BJ (cell line): Measurements from ENCODE around the gene TMEM239. TPM values are rescaled to one million over a fixed set of nuclear protein-coding genes. Genes with fewer than 3 reads are reported as not detected.

Source experiments
- CTCF ChIA-PET: fragments of 350-600 bp; formaldehyde crosslinking; extraction: SDS; loops from one replicate; lab custom pipeline; 2021; ENCODE audit warnings: antibody characterized with exemption, inconsistent platforms; lab: Yijun Ruan, JAX
- POLR2A ChIA-PET: fragments of 300-600 bp; sonication (Branson Sonifier 250); formaldehyde crosslinking; extraction: SDS; loops from one replicate; lab custom pipeline; 2021; ENCODE audit warnings: antibody characterized with exemption; lab: Charles Lee
- DNase-seq: peaks from one replicate; pipeline ENCODE4 v3.0.0-alpha.2; 2011; ENCODE audit warnings: low read depth
- H3K27me3 ChIP-seq: 2 replicates; pipeline ENCODE4 v1.6.0; 2011; ENCODE audit warnings: low read length; ENCODE audit not compliant: control insufficient read depth, insufficient read depth
- H3K36me3 ChIP-seq: 2 replicates; pipeline ENCODE4 v1.5.1; 2011; ENCODE audit warnings: low read length; ENCODE audit not compliant: control insufficient read depth, insufficient read depth
- H3K4me3 ChIP-seq: 2 replicates; pipeline ENCODE4 v1.5.1; 2011; ENCODE audit warnings: low read depth, mild to moderate bottlenecking, control low read depth, low read length
- CTCF ChIP-seq: IDR thresholded peaks from 2 replicates; pipeline ENCODE4 v1.5.1; 2011; ENCODE audit warnings: low read depth, mild to moderate bottlenecking, control low read depth, inconsistent platforms, low read length, moderate library complexity; ENCODE audit not compliant: insufficient read depth
- polyA plus RNA-seq: library from polyadenylated mRNA; depleted of rRNA; stranded (reverse); fragments of >200 nt; gene quantifications from 2 replicates; pipeline ENCODE4 v1.2.3, GENCODE V29; 2011

Gene TMEM239
- polyA plus RNA-seq, 1 experiment: not detected

GRCh38 chr20:2799688-2800520 is 16.3 kb upstream of the TMEM239 start:
- TF ChIP-seq CTCF: no peak
- no peak for DNase-seq
- ChIA-PET CTCF (interaction anchor here (0.7 kb wide), 1 partner anchor 190 kb away, joined by 3 read pairs; no protein-coding TSS in a partner anchor), POLR2A (no interaction called here)
- peak overlapping the region; percentile 39 for H3K4me3 ChIP-seq
- peaks cover 30% of the 10 kb centered on the region for H3K27me3 ChIP-seq
- no peaks in the 10 kb centered on the region for H3K36me3 ChIP-seq

DNA sequence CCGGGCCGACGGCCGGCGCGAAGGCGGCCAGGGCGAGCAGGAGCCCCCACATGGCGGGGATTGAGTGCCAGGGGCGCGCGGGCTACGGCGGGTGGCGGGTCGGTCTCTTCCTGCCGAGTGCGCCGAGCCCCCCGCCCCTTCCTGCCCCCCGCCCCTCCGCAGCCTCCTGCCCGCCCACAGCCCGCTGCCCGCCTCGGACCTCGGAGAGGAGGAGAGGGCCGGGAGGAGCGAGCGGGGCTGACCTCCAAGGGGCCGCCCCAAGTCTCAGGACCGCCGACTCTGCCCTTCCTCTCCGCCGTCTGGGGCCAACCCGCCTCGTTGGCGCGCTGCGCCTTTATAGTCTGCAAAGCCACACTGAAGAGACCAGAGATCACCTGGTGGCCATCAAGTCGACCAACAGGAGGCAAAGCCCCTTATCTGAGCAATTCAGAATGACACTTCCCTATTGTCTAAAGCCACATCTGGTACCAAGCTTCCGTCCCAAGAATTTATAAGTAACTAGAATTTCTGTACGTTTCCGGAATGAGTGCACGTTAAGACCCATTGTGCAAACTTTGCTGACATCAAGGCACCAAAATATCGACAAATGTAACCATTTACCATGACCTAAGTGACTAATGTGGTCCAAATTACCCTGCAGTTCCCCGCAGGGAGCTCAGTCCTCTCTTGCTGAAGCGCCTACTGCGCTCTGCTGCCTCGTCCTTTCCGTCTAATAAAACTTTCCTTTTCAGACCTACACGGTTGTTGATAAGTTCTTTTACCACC is 15.5 kb upstream of the TMEM239 start, which contains the start of gene CPXM1:
Gene CPXM1 (minus strand): TSS at position 107 of the 765 bp plus-strand sequence. CDS start 55 bp downstream, at position 52.
- TF ChIP-seq CTCF: no peak
- no peaks in the 10 kb centered on the region for H3K36me3 ChIP-seq
- peak within 1 kb of the TSS; percentile 39 for H3K4me3 ChIP-seq
- no peak for DNase-seq
- ChIA-PET CTCF (no interaction called here), POLR2A (no interaction called here)
- peaks cover 36% of the 10 kb centered on the region for H3K27me3 ChIP-seq

- peaks cover 39% of the 10 kb centered on the region for H3K27me3 ChIP-seq
- TF ChIP-seq CTCF: no peak
- no peaks in the 10 kb centered on the region for H3K36me3 ChIP-seq
- no peak overlapping the region for H3K4me3 ChIP-seq
- DNase-seq: no peak
- POLR2A ChIA-PET: no interaction called here
- CTCF ChIA-PET: no interaction called here
Measured at GRCh38 chr20:2801286-2801728, 14.9 kb upstream of the TMEM239 start.

GRCh38 chr20:2804041-2804828 is 11.9 kb upstream of the TMEM239 start:
- TF ChIP-seq CTCF: no peak
- no peak for DNase-seq
- ChIA-PET CTCF (interaction anchor here (1.2 kb wide), 1 partner anchor 14 kb away, joined by 3 read pairs; no protein-coding TSS in a partner anchor), POLR2A (no interaction called here)
- Histone ChIP-seq H3K36me3 (no peaks in the 10 kb centered on the region), H3K4me3 (no peak overlapping the region), H3K27me3 (peaks cover 43% of the 10 kb centered on the region)
